SU-DHL-6 (cell line): ENCODE results near the gene KRTAP4-9.

Experiments
- H2AFZ ChIP-seq: fragments of 200-600 bp; sonication (generic); 2 replicates; pipeline ENCODE4 v1.6.1; 2014; ENCODE audit warnings: low read depth, mild to moderate bottlenecking, moderate library complexity, mixed read lengths, antibody characterized with exemption, low read length; ENCODE audit not compliant: severe bottlenecking
- H3F3A ChIP-seq: fragments of 200-600 bp; shearing (Covaris generic); 2 replicates; pipeline ENCODE4 v1.6.0; 2016; ENCODE audit warnings: antibody characterized with exemption, mild to moderate bottlenecking; ENCODE audit not compliant: insufficient read depth
- H3K27ac ChIP-seq: fragments of 200-600 bp; sonication (generic); 2 replicates; pipeline ENCODE4 v1.5.1; 2016; ENCODE audit warnings: low read depth, mild to moderate bottlenecking, low read length, moderate library complexity, mixed read lengths
- H3K27me3 ChIP-seq: fragments of 200-600 bp; sonication (generic), shearing (Covaris generic); 2 replicates; pipeline ENCODE4 v1.6.0; 2014; ENCODE audit warnings: mild to moderate bottlenecking, low read length
- H3K36me3 ChIP-seq: fragments of 200-600 bp; sonication (generic); 2 replicates; pipeline ENCODE4 v1.6.1; 2014; ENCODE audit warnings: mild to moderate bottlenecking, low read length, mixed read lengths
- H3K4me2 ChIP-seq: fragments of 300-600, 200-600 bp; shearing (Covaris generic), sonication (generic); 2 replicates; pipeline ENCODE4 v1.6.0; 2014; ENCODE audit warnings: low read length, low read depth, mild to moderate bottlenecking; ENCODE audit not compliant: poor library complexity, severe bottlenecking
- H3K4me3 ChIP-seq: fragments of 200-600 bp; sonication (generic); 2 replicates; pipeline ENCODE4 v1.5.1; 2014; ENCODE audit warnings: antibody characterized with exemption, low read length, mild to moderate bottlenecking, mixed read lengths; ENCODE audit not compliant: insufficient read depth, poor library complexity, severe bottlenecking
- H3K79me2 ChIP-seq: fragments of 200-600 bp; sonication (generic); 2 replicates; pipeline ENCODE4 v1.6.1; 2014; ENCODE audit warnings: mild to moderate bottlenecking, low read length, moderate library complexity; ENCODE audit not compliant: insufficient read depth
- H3K9ac ChIP-seq: fragments of 200-600 bp; sonication (generic); 2 replicates; pipeline ENCODE4 v1.7.0; 2014; ENCODE audit warnings: mild to moderate bottlenecking, low read length
- H3K9me2 ChIP-seq: fragments of 200-600 bp; sonication (generic); replicated peaks from 2 replicates; pipeline ENCODE4 v1.6.1; 2014; ENCODE audit warnings: low read length; ENCODE audit not compliant: insufficient read depth
- H3K9me3 ChIP-seq: fragments of 200-600 bp; sonication (generic); 2 replicates; pipeline ENCODE4 v1.6.1; 2014; ENCODE audit warnings: low read length, mixed read lengths; ENCODE audit not compliant: insufficient read depth
- H4K20me1 ChIP-seq: fragments of 200-600 bp; sonication (generic); 2 replicates; pipeline ENCODE4 v1.6.1; 2014; ENCODE audit warnings: low read depth, mild to moderate bottlenecking, antibody characterized with exemption, low read length, moderate library complexity, mixed read lengths
- EZH2phosphoT487 ChIP-seq: fragments of 200-600 bp; sonication (generic), shearing (Covaris generic); conservative IDR thresholded peaks from 2 replicates; pipeline ENCODE4 v1.6.1; 2018; ENCODE audit warnings: mild to moderate bottlenecking, antibody characterized with exemption, low read length, moderate library complexity, mixed read lengths
- TF ChIP-seq, protein P1 (sequence below): fragments of 200-600 bp; sonication (generic); IDR thresholded peaks from one replicate; pipeline ENCODE4 v1.5.1; 2017; ENCODE audit warnings: antibody characterized with exemption, mild to moderate bottlenecking, low read length, moderate library complexity; ENCODE audit not compliant: insufficient read depth, poor library complexity, severe bottlenecking

Gene KRTAP4-9

DNA sequence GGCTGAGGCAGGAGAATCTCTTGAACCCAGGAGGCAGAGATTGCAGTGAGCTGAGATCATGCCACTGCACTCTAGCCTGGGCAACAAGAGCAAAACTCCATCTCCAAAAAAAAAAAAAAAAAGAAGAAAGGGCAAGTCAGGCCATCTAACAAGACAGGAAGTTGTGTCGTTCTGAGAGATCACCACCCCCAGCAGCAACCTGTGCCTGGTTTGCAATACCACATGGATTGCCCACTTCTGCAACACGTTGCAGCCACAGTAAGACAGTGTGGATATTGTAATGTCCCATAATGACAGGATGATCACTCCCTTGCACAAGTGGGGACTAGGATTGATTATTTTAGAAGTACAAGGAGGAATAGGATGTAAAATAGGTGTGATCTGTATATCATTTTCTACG, 36.2 kb upstream of the KRTAP4-9 start:
- no peaks in the 10 kb centered on the region for H3K79me2 ChIP-seq
- no peak overlapping the region for H2AFZ ChIP-seq
- H3K9ac ChIP-seq = no peak overlapping the region
- no peaks in the 10 kb centered on the region for H3K9me3 ChIP-seq
- H3K4me2 ChIP-seq = no peak overlapping the region
- H3F3A ChIP-seq = no peaks in the 10 kb centered on the region
- H3K36me3 ChIP-seq = no peaks in the 10 kb centered on the region
- TF ChIP-seq, protein P1, sequence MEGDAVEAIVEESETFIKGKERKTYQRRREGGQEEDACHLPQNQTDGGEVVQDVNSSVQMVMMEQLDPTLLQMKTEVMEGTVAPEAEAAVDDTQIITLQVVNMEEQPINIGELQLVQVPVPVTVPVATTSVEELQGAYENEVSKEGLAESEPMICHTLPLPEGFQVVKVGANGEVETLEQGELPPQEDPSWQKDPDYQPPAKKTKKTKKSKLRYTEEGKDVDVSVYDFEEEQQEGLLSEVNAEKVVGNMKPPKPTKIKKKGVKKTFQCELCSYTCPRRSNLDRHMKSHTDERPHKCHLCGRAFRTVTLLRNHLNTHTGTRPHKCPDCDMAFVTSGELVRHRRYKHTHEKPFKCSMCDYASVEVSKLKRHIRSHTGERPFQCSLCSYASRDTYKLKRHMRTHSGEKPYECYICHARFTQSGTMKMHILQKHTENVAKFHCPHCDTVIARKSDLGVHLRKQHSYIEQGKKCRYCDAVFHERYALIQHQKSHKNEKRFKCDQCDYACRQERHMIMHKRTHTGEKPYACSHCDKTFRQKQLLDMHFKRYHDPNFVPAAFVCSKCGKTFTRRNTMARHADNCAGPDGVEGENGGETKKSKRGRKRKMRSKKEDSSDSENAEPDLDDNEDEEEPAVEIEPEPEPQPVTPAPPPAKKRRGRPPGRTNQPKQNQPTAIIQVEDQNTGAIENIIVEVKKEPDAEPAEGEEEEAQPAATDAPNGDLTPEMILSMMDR = no peak
- TF ChIP-seq EZH2phosphoT487 = no peak
- H3K27ac ChIP-seq = no peak overlapping the region
- H4K20me1 ChIP-seq = no peaks in the 10 kb centered on the region
- no peak overlapping the region for H3K4me3 ChIP-seq
- no peaks in the 10 kb centered on the region for H3K9me2 ChIP-seq
- no peaks in the 10 kb centered on the region for H3K27me3 ChIP-seq

DNA sequence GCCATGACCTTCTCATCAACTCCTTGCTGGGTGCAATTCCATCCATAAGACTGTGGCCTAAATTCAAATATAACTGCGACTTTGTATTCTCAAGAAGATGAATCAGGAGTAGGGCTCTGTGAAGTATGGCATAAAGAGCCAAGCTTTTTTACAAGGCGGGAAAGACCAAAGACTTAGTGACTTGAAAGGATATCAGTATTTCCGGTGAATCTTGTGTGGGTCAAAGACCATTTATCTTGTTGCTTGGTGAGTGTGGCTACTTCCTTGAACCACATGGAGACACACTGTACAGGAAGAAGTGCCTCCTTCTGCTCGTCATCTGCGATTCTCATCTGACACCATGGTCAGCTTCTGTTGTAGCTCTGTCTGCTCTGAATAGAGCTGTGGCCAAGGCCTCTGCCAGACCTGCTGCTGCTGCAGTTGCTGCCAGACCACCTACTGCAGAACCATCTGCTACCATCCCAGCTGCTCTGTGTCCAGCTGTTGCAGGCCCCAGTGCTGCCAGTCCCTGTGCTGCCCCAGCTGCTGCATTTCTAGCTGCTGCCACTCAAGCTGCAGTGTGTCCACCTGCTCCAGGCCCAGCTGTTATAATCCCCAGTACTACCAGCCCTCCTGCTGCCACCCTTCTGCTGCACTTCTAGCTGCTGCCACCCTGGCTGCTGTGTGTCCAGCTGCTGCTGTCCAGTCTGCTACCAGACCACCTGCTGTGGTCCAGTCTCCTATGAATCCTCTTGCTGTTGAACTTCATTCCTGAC, 33.4 kb upstream of the KRTAP4-9 start:
- no peak for TF ChIP-seq EZH2phosphoT487
- TF ChIP-seq, protein P1 = no peak
- no peaks in the 10 kb centered on the region for H3K27me3 ChIP-seq
- no peaks in the 10 kb centered on the region for H3K9me2 ChIP-seq
- H3K36me3 ChIP-seq = no peaks in the 10 kb centered on the region
- H3K27ac ChIP-seq = no peak overlapping the region
- no peaks in the 10 kb centered on the region for H3F3A ChIP-seq
- H2AFZ ChIP-seq = no peak overlapping the region
- H4K20me1 ChIP-seq = no peaks in the 10 kb centered on the region
- H3K9me3 ChIP-seq = no peaks in the 10 kb centered on the region
- no peaks in the 10 kb centered on the region for H3K79me2 ChIP-seq
- H3K4me3 ChIP-seq = no peak overlapping the region
- H3K4me2 ChIP-seq = no peak overlapping the region
- H3K9ac ChIP-seq = no peak overlapping the region

DNA sequence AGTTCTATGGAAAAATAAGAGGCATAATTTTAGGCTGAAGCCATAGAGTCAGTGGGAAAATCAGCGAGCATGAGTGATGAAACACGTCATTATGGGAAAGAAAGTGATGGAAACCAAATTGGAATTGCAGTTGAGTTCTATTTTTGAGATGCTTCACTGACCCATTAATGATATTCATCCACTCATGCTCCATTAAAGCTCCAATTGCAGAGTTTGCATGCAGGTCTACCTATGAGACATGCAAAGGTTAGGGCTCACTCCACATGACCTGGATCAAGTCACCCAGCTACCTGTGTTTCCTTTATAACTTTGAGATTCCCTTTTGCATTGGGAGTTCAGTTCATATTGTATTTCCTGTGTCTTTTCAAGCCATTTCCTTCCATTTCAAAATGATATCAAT, 31.5 kb upstream of the KRTAP4-9 start:
- Histone ChIP-seq H4K20me1 (no peaks in the 10 kb centered on the region), H3F3A (no peaks in the 10 kb centered on the region), H3K27me3 (no peaks in the 10 kb centered on the region), H2AFZ (no peak overlapping the region), H3K4me3 (no peak overlapping the region), H3K27ac (no peak overlapping the region), H3K36me3 (no peaks in the 10 kb centered on the region), H3K9me3 (no peaks in the 10 kb centered on the region), H3K4me2 (no peak overlapping the region), H3K9me2 (no peaks in the 10 kb centered on the region), H3K79me2 (no peaks in the 10 kb centered on the region), H3K9ac (no peak overlapping the region)
- TF ChIP-seq EZH2phosphoT487 = no peak
- TF ChIP-seq, protein P1 = no peak
